Measurements from ENCODE around the gene GPC5.

DNA sequence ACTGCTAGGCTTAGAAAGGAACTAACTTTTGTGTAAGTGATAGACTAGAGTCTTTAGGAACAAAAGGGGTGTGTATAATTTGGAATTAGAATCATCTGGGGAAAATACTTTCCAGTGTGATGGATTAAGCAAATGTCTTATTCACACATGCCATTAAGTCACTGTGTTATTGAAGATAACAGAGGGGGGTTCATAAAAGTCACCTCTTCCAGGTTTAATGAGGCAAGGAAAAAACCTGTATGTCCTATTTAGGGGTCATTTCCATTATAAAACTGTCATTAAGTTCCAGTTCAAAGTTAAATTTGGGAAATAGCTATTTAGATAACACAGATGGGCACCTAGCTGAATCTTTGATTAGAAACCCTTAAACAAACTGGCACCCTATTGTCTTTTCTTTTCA, 1323.2 kb downstream of the GPC5 start:
- TF ChIP-seq, protein P1, sequence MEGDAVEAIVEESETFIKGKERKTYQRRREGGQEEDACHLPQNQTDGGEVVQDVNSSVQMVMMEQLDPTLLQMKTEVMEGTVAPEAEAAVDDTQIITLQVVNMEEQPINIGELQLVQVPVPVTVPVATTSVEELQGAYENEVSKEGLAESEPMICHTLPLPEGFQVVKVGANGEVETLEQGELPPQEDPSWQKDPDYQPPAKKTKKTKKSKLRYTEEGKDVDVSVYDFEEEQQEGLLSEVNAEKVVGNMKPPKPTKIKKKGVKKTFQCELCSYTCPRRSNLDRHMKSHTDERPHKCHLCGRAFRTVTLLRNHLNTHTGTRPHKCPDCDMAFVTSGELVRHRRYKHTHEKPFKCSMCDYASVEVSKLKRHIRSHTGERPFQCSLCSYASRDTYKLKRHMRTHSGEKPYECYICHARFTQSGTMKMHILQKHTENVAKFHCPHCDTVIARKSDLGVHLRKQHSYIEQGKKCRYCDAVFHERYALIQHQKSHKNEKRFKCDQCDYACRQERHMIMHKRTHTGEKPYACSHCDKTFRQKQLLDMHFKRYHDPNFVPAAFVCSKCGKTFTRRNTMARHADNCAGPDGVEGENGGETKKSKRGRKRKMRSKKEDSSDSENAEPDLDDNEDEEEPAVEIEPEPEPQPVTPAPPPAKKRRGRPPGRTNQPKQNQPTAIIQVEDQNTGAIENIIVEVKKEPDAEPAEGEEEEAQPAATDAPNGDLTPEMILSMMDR (IDR thresholded peaks at IDR 0.05; ENCODE audit: insufficient read depth, low read length, poor library complexity, severe bottlenecking), result no peak
- TF ChIP-seq EZH2phosphoT487 (conservative IDR thresholded peaks at IDR 0.05; ENCODE audit: low read length), result no peak

Measured in SU-DHL-6 (cell line).